Neural cell (in vitro differentiated cells): ENCODE results near the gene ARHGAP35.

Experiments used
- CTCF ChIP-seq: fragments of 450-650 bp; IDR thresholded peaks from 2 replicates; pipeline ENCODE4 v1.5.1; 2014; ENCODE audit warnings: antibody characterized with exemption, mild to moderate bottlenecking, moderate library complexity; ENCODE audit not compliant: poor library complexity, severe bottlenecking
- EP300 ChIP-seq: fragments of 450-650 bp; conservative IDR thresholded peaks from 2 replicates; pipeline ENCODE4 v1.6.1; 2014; ENCODE audit warnings: antibody characterized with exemption, mild to moderate bottlenecking, moderate library complexity; ENCODE audit not compliant: poor library complexity, severe bottlenecking
- EZH2 ChIP-seq: fragments of 200-600, 300-800 bp; shearing (Covaris generic), sonication (generic); IDR thresholded peaks from 2 replicates; pipeline ENCODE4 v1.6.1; 2014; ENCODE audit warnings: antibody characterized with exemption, low read length, borderline replicate concordance, mild to moderate bottlenecking; ENCODE audit not compliant: insufficient read depth, poor library complexity, severe bottlenecking

GRCh38 chr19:46902402-46902766, 41.6 kb downstream of the ARHGAP35 start:
- TF ChIP-seq EZH2 (no peak), CTCF (no peak), EP300 (no peak)
